ENCODE measurements around the gene F8.

Gene F8

GRCh38 chrX:154795016-154795415 is 227.5 kb downstream of the F8 start:
- Histone ChIP-seq H4K8ac (ENCODE audit: low read depth, low read length) (no peak overlapping the region), H3K79me1 (ENCODE audit: low read length) (no peaks in the 10 kb centered on the region), H3K4me3 (ENCODE audit: low read depth, low read length) (no peak overlapping the region), H2BK120ac (ENCODE audit: insufficient read depth, low read length, poor library complexity) (no peak overlapping the region), H4K12ac (ENCODE audit: low read depth, low read length) (no peak overlapping the region), H2BK12ac (ENCODE audit: low read length) (no peak overlapping the region), H3K36me3 (ENCODE audit: control insufficient read depth in 1 of 2, insufficient read depth in 2 of 2, low read length in 2 of 2) (no peaks in the 10 kb centered on the region), H4K91ac (ENCODE audit: low read depth, low read length) (no peak overlapping the region), H3K4me2 (ENCODE audit: low read length) (no peak overlapping the region), H3K18ac (ENCODE audit: low read length) (no peak overlapping the region), H2AFZ (ENCODE audit: insufficient read depth, low read length, poor library complexity) (no peak overlapping the region), H3K23ac (ENCODE audit: low read length) (no peak overlapping the region), H3K14ac (ENCODE audit: low read length) (no peak overlapping the region), H3K4me1 (ENCODE audit: control insufficient read depth in 1 of 2, insufficient read depth in 2 of 2, low read length in 2 of 2) (peaks cover 0 to 2% of the 10 kb centered on the region in 2 experiments), H3K9me3 (ENCODE audit: insufficient read depth, low read depth, low read length) (no peaks in the 10 kb centered on the region), H3K9ac (ENCODE audit: low read length) (no peak overlapping the region), H3K4ac (ENCODE audit: low read depth, low read length) (no peak overlapping the region), H2AK5ac (ENCODE audit: low read length) (no peak overlapping the region), H2BK5ac (ENCODE audit: low read depth, low read length, poor library complexity) (no peak overlapping the region), H3K27ac (ENCODE audit: low read depth, low read length) (no peak overlapping the region), H3K79me2 (ENCODE audit: control insufficient read depth, insufficient read depth, low read length, poor library complexity) (no peaks in the 10 kb centered on the region), H3K27me3 (ENCODE audit: insufficient read depth, low read length) (no peaks in the 10 kb centered on the region)
- no CpG with 5 or more reads among the region's 2 CpGs for WGBS (ENCODE audit: extremely low coverage, insufficient coverage, insufficient read length)
- DNase-seq = no peak

DNA sequence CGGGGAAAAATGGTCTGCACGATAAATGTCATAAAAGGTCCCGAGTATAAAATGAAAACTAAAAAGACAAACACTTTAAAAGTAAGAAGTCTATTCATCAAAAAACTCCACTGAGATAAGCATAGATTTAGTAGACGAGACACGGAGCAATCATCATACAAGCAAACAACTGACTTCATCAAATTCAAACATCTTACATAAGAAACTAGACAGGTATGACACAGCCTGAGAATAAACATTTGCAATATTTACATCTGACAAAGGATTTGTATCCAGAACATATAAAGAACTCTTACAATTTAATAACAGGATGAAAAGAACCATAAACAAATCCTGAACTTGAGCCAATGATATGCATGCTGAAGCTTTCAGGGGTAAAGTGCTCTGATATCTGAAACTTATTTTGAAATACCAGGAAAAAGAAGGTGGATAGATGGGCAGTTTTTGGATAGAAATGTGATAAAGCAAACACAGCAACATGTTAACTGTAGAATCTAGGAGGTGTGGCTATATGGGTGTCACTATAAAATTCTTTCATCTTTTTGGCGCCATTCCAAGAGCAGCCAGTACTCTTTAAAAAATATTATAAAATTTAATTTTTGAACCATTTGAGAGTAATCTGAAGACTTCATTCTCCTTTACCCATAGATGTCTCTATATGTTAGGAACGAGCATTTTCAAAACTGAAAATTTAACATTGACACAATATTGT is 229.3 kb downstream of the F8 start:
- Histone ChIP-seq H4K12ac (ENCODE audit: low read depth, low read length) (no peak overlapping the region), H3K4ac (ENCODE audit: low read depth, low read length) (no peak overlapping the region), H3K14ac (ENCODE audit: low read length) (no peak overlapping the region), H3K4me3 (ENCODE audit: low read depth, low read length) (no peak overlapping the region), H3K9ac (ENCODE audit: low read length) (no peak overlapping the region), H4K8ac (ENCODE audit: low read depth, low read length) (no peak overlapping the region), H3K9me3 (ENCODE audit: insufficient read depth, low read depth, low read length) (no peaks in the 10 kb centered on the region), H3K79me1 (ENCODE audit: low read length) (no peaks in the 10 kb centered on the region), H2BK12ac (ENCODE audit: low read length) (no peak overlapping the region), H2AK5ac (ENCODE audit: low read length) (no peak overlapping the region), H3K79me2 (ENCODE audit: control insufficient read depth, insufficient read depth, low read length, poor library complexity) (no peaks in the 10 kb centered on the region), H3K18ac (ENCODE audit: low read length) (no peak overlapping the region), H3K4me1 (ENCODE audit: control insufficient read depth in 1 of 2, insufficient read depth in 2 of 2, low read length in 2 of 2) (no peaks in the 10 kb centered on the region), H2BK5ac (ENCODE audit: low read depth, low read length, poor library complexity) (no peak overlapping the region), H2BK120ac (ENCODE audit: insufficient read depth, low read length, poor library complexity) (no peak overlapping the region), H3K36me3 (ENCODE audit: control insufficient read depth in 1 of 2, insufficient read depth in 2 of 2, low read length in 2 of 2) (no peaks in the 10 kb centered on the region), H3K27ac (ENCODE audit: low read depth, low read length) (no peak overlapping the region), H4K91ac (ENCODE audit: low read depth, low read length) (no peak overlapping the region), H3K27me3 (ENCODE audit: insufficient read depth, low read length) (no peaks in the 10 kb centered on the region), H3K23ac (ENCODE audit: low read length) (no peak overlapping the region), H3K4me2 (ENCODE audit: low read length) (no peak overlapping the region), H2AFZ (ENCODE audit: insufficient read depth, low read length, poor library complexity) (no peak overlapping the region)
- DNase-seq = no peak
- no CpG with 5 or more reads among the region's 7 CpGs for WGBS (ENCODE audit: extremely low coverage, insufficient coverage, insufficient read length)

DNA sequence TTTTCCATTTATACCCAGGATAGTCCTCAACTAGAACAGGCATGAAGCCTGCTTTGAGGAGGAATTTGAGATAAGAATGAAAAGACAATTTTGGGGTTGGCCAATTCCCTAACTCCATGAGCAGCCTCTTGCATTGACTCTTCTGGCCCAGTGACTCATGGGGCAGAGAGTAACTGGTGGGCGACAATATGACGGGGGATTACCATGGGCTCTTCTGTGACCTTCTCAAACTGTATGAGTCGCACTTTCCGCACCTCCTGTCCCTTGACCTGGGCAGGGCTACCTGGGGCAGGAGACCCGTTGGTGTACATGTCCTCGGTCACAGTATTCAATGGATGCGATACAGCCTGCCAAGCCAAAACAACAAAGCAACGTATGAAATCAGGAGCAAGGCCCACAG is 230.6 kb downstream of the F8 start:
- Histone ChIP-seq H3K14ac (ENCODE audit: low read length) (no peak overlapping the region), H4K8ac (ENCODE audit: low read depth, low read length) (no peak overlapping the region), H4K12ac (ENCODE audit: low read depth, low read length) (no peak overlapping the region), H3K4me2 (ENCODE audit: low read length) (no peak overlapping the region), H2AFZ (ENCODE audit: insufficient read depth, low read length, poor library complexity) (no peak overlapping the region), H3K27ac (ENCODE audit: low read depth, low read length) (no peak overlapping the region), H3K9ac (ENCODE audit: low read length) (no peak overlapping the region), H3K79me2 (ENCODE audit: control insufficient read depth, insufficient read depth, low read length, poor library complexity) (no peaks in the 10 kb centered on the region), H3K36me3 (ENCODE audit: control insufficient read depth in 1 of 2, insufficient read depth in 2 of 2, low read length in 2 of 2) (no peaks in the 10 kb centered on the region), H2BK120ac (ENCODE audit: insufficient read depth, low read length, poor library complexity) (no peak overlapping the region), H2BK5ac (ENCODE audit: low read depth, low read length, poor library complexity) (no peak overlapping the region), H3K4me3 (ENCODE audit: low read depth, low read length) (no peak overlapping the region), H3K79me1 (ENCODE audit: low read length) (no peaks in the 10 kb centered on the region), H3K18ac (ENCODE audit: low read length) (no peak overlapping the region), H3K23ac (ENCODE audit: low read length) (no peak overlapping the region), H3K4me1 (ENCODE audit: control insufficient read depth in 1 of 2, insufficient read depth in 2 of 2, low read length in 2 of 2) (no peaks in the 10 kb centered on the region), H3K9me3 (ENCODE audit: insufficient read depth, low read depth, low read length) (no peaks in the 10 kb centered on the region), H3K27me3 (ENCODE audit: insufficient read depth, low read length) (no peaks in the 10 kb centered on the region), H3K4ac (ENCODE audit: low read depth, low read length) (no peak overlapping the region), H2BK12ac (ENCODE audit: low read length) (no peak overlapping the region), H4K91ac (ENCODE audit: low read depth, low read length) (no peak overlapping the region), H2AK5ac (ENCODE audit: low read length) (no peak overlapping the region)
- no CpG with 5 or more reads among the region's 8 CpGs for WGBS (ENCODE audit: extremely low coverage, insufficient coverage, insufficient read length)
- DNase-seq = no peak

GRCh38 chrX:154791467-154791866 is 231.1 kb downstream of the F8 start:
- H3K4me1 ChIP-seq (ENCODE audit: control insufficient read depth in 1 of 2, insufficient read depth in 2 of 2, low read length in 2 of 2) = no peaks in the 10 kb centered on the region
- no peak overlapping the region for H3K9ac ChIP-seq (ENCODE audit: low read length)
- no peak overlapping the region for H3K4ac ChIP-seq (ENCODE audit: low read depth, low read length)
- H3K27me3 ChIP-seq (ENCODE audit: insufficient read depth, low read length) = no peaks in the 10 kb centered on the region
- no peaks in the 10 kb centered on the region for H3K79me2 ChIP-seq (ENCODE audit: control insufficient read depth, insufficient read depth, low read length, poor library complexity)
- H3K79me1 ChIP-seq (ENCODE audit: low read length) = no peaks in the 10 kb centered on the region
- no peak overlapping the region for H2AK5ac ChIP-seq (ENCODE audit: low read length)
- no peaks in the 10 kb centered on the region for H3K9me3 ChIP-seq (ENCODE audit: insufficient read depth, low read depth, low read length)
- no peak overlapping the region for H4K12ac ChIP-seq (ENCODE audit: low read depth, low read length)
- H3K18ac ChIP-seq (ENCODE audit: low read length) = no peak overlapping the region
- WGBS (ENCODE audit: extremely low coverage, insufficient coverage, insufficient read length) = no CpG with 5 or more reads among the region's 4 CpGs
- no peak overlapping the region for H3K4me2 ChIP-seq (ENCODE audit: low read length)
- H2BK12ac ChIP-seq (ENCODE audit: low read length) = no peak overlapping the region
- H3K23ac ChIP-seq (ENCODE audit: low read length) = no peak overlapping the region
- no peak overlapping the region for H2AFZ ChIP-seq (ENCODE audit: insufficient read depth, low read length, poor library complexity)
- no peak overlapping the region for H3K4me3 ChIP-seq (ENCODE audit: low read depth, low read length)
- no peak for DNase-seq
- H4K8ac ChIP-seq (ENCODE audit: low read depth, low read length) = no peak overlapping the region
- no peak overlapping the region for H3K27ac ChIP-seq (ENCODE audit: low read depth, low read length)
- no peak overlapping the region for H3K14ac ChIP-seq (ENCODE audit: low read length)
- no peak overlapping the region for H2BK5ac ChIP-seq (ENCODE audit: low read depth, low read length, poor library complexity)
- H3K36me3 ChIP-seq (ENCODE audit: control insufficient read depth in 1 of 2, insufficient read depth in 2 of 2, low read length in 2 of 2) = no peaks in the 10 kb centered on the region
- H4K91ac ChIP-seq (ENCODE audit: low read depth, low read length) = no peak overlapping the region
- no peak overlapping the region for H2BK120ac ChIP-seq (ENCODE audit: insufficient read depth, low read length, poor library complexity)

Data from trophoblast cell (in vitro differentiated cells and primary cell).